NCI-H1930 (cell line): ENCODE measurements around the gene LMAN1L.
A peak's percentile ranks its signal among the peaks of the same experiment; 100 is the strongest.

Experiments used
- DNase-seq, 2 experiments: peaks; one replicate each; lab custom pipeline; 2025; lab: John Stamatoyannopoulos, UW

The LMAN1L gene

GRCh38 chr15:74794248-74794969, 18.2 kb upstream of the LMAN1L start:
- DNase-seq: no peak

GRCh38 chr15:74794970-74795349, 17.7 kb upstream of the LMAN1L start:
- no peak for DNase-seq

DNA sequence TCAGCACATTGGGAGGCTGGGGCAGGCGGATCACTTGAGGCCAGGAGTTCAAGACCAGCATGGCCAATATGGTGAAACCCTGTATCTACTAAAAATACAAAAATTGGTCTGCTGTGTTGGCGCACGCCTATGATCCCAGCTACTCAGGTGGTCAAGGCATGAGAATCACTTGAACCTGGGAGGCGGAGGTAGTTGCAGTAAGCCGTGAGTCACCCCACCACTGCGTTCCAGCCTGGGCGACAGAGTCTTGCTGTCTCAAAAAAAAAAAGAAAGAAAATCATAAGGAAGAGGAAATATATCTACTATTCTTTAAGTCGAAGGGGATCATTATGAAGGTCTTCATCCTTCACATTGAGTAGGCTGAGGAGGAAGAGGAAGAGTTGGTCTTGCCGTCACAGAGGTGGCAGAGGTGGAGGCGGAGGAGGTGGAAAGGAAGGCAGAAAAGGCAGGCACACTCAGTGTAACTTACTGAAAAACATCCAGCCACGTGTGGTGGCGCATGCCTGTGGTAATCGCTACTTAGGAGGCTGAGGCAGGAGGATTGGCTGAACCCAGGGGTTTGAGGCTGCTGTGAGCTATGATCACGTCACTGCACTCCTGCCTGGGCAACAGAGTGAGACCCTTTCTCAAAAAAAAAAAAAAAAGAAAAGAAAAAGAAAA, 16.5 kb upstream of the LMAN1L start:
- no peak for DNase-seq

DNA sequence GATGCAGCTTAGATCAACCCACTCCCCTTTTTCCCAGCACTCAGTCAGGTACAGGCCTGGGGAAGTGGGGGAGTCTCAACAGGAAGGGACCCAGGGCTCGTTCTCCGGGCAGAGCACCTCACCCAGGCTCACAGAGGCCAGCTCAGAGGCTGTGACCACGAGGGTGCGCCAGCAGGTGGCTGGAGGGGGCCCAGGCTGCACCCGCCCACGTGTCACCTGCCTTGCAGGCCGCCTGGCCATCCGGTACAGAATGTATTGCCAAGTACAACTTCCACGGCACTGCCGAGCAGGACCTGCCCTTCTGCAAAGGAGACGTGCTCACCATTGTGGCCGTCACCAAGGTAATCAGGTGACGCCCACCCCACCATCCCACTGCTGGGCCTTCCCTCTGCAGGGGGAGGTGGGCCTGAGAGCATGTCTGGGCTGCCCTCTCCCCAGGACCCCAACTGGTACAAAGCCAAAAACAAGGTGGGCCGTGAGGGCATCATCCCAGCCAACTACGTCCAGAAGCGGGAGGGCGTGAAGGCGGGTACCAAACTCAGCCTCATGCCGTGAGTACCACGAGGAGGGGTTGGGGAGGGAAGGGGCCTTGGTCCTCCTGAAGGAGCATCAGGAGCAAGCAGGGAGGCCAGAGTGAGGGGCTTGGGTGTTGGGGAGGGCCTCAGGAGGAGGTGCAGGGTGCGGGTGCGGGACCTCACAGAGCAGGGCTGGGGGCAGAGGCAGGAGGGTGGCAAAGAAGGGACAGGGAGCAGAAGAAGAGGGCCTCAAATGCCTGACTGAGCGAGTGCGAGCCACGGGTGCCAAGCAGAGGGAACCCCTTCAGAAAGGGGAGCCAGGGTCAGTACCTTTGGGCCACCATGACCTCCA, 14.0 kb upstream of the LMAN1L start:
- DNase-seq: no peak

- no peak for DNase-seq
Measured at GRCh38 chr15:74799255-74799855, 13.3 kb upstream of the LMAN1L start.

DNA sequence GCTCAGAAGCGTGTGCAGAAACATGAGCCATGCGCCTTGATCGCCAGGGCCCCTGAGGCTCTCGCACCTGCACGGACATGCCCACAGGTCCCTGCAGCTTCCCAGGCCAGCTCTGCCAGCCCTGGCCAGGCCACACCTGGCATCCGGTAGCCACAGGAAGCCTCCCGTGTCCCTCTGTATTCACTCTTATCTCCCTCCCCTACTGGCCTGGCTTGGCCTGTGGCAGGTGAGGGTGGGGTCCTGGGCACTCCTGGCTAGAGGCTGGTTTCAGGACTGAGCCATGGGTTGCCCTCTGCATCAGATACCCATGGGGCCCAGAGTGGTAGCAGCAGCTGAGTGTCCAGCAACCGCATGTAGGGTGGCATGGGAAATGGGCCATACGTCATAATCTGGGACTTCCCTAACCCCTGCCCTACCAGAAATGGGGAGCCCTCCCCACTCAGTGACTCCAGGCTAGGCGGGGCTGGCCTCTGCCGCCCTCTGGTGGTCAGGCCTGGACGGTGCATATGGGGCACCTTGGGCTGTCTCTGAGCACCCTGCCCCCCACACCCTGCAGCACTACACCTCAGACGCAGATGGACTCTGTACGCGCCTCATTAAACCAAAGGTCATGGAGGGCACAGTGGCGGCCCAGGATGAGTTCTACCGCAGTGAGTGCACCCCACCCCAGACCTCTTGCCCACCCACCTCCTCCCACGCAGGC, 12.6 kb upstream of the LMAN1L start:
- peak; percentile 34 to 35 for DNase-seq

DNA sequence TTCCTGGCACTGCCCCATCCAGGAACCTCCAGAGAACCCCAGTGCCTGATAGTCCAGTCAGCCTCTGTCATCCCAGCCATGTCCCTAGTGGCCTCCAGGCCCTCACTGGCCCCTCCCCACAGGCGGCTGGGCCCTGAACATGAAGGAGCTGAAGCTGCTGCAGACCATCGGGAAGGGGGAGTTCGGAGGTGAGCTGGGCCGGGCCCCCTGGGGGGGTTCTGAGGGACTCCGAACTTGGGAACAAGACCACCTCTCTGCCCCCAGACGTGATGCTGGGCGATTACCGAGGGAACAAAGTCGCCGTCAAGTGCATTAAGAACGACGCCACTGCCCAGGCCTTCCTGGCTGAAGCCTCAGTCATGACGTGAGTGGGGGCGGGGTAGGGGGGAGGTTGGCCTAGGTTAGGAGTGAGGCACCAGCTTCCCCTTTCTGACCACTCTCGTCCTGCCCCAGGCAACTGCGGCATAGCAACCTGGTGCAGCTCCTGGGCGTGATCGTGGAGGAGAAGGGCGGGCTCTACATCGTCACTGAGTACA, 12.0 kb upstream of the LMAN1L start:
- DNase-seq: no peak

DNA sequence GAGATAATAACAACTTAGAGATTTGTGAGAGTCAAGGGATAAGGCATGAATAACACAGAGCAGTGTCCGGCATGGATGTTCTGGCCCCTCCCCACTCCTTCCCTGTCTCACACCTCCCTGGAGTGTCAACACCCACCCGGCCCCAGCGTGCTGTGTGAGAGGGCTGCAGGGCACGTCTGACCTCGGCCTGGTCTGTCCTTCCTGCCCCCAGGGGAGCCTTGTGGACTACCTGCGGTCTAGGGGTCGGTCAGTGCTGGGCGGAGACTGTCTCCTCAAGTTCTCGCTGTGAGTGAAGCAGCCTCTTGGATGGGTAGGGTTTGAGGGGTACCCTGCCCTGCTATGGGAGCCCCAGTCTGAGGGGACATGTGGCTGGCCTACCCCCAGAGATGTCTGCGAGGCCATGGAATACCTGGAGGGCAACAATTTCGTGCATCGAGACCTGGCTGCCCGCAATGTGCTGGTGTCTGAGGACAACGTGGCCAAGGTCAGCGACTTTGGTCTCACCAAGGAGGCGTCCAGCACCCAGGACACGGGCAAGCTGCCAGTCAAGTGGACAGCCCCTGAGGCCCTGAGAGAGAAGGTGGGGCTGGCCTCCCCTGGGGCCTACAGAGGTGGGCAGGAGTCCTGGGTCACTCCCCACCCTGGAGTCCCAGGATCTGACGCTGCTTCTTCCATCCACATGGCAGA, 11.2 kb upstream of the LMAN1L start:
- DNase-seq: no peak

- no peak for DNase-seq
Measured at GRCh38 chr15:74802290-74802689, 10.3 kb upstream of the LMAN1L start.

DNA sequence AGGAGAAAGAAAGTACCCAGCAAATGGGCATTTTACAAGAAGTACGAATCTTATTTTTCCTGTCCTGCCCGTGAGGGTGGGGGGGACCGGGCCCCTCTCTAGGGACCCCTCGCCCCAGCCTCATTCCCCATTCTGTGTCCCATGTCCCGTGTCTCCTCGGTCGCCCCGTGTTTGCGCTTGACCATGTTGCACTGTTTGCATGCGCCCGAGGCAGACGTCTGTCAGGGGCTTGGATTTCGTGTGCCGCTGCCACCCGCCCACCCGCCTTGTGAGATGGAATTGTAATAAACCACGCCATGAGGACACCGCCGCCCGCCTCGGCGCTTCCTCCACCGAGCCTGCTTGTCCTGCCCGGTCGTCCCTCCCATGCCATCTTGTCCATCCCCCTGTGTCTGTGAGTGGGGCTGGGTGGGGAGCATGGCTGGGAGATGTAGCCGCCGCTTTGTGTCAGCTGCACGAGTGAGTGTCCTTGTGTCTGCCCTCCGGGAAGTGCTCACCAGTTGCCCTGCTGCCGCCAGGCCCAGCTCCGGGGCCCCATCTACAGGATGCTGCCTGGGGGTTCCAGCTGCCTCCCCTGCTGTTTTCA, 9.7 kb upstream of the LMAN1L start:
- no peak for DNase-seq

DNA sequence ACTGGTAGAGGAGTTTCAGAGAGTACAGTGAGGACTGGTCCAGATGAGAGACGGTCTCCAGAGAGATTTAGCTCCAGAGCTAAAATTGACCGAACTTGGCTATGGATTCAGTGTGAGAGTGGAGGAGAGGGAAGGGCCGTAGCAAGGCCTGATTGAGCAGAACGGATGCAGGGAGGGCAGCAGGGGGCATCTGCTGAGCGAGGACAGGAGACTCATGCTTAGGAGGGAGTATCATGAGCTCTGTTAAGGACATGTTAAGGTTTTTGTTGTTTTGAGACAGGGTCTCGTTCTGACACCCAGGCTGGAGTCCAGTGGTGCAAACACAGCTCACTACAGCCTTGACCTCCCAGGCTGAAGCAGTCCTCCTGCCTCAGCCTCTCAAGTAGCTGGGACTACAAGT, 7.7 kb upstream of the LMAN1L start:
- no peak for DNase-seq

GRCh38 chr15:74807282-74807681, 5.4 kb upstream of the LMAN1L start:
- no peak for DNase-seq

DNA sequence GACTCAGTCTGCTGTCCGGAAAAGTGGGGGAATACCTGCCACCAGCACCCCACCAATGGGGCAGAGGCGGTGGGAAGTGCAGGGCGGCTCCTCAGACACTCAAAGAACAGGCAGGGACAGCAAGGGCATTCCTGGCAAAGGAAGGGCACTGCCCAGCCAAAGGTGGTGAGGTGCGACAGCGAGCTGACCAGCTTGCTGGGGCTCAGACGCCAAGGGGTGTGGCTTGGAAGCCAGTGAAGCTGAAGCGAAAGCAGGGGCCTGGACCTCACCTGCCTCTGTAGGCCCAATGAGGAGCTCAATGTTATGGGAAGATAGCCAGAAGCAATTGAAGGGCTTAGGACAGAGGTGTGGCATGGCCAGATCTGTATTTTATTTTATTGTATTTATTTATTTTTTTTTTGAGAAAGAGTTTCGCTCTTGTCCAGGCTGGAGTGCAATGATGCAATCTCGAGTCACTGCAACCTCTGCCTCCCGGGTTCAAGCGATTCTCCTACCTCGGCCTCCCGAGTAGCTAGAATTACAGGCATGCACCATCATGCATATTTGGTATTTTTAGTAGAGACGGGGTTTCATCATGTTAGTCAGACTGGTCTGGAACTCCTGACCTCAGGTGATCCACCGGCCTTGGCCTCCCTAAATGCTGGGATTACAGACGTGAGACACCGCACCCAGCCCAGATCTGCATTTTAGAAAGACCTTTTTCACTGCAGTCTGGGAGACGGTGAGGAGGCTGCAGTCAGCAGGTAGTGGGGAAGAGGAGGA, 4.4 kb upstream of the LMAN1L start:
- no peak for DNase-seq

- DNase-seq: no peak
Measured at GRCh38 chr15:74808840-74809229, 3.8 kb upstream of the LMAN1L start.

- no peak for DNase-seq
Measured at GRCh38 chr15:74809242-74809641, 3.4 kb upstream of the LMAN1L start.

DNA sequence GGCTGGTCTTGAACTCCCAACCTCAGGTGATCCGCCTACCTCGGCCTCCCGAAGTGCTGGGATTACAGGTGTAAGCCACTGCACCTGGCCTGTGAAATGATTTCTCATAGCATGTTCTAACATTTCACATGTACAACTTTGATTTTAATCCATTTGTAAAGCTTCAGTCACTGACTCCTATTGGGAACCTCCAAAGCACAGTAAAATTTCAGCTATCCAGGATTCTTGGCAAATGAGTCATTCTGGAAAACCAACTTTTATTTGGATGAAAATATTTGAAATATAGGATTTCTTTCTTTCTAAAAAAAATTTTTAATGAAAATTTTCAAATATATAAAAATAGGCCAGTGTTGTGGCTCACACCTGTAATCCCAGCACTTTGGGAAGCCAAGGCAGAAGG, 2.7 kb upstream of the LMAN1L start:
- no peak for DNase-seq

DNA sequence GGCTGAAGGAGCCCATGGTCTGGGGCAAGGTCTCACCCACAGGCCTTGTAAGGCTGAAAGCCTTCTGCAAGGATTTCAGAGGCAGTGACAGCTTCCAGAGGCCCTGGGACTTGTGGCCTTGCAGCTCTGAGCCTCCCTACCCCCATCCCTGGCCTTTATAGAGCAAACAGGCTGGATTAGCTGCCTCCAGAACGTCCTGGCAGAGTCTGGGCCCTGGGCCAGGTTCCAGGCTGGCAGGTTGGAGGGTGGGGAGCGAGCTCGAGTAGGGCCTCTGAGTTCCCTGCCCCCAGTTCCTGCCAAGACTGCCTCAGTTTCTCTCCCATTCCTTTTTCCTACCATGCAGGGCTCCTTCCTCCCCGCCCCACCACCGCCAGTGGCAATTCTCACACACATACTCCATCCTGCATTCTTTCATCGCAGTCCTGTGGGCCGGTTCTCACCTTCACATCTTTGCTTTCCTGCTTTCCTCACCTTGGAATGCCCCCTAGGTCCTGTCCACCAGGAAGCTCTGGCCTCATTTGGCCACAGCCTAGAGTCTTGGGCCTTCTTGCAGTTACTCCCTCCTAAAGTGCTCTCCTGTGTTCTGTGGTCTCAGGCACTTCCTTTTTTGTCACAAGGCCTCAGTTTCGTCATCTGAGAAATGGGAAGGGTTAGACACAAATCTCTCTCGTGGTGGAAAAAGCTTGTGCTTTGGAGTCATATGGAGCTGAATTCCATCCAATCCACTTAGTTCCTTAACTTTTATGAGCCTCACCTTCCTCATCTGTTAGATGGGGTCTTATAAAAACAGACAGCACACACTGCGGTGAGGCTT, 2.7 kb downstream of the LMAN1L start:
- DNase-seq: no peak

DNA sequence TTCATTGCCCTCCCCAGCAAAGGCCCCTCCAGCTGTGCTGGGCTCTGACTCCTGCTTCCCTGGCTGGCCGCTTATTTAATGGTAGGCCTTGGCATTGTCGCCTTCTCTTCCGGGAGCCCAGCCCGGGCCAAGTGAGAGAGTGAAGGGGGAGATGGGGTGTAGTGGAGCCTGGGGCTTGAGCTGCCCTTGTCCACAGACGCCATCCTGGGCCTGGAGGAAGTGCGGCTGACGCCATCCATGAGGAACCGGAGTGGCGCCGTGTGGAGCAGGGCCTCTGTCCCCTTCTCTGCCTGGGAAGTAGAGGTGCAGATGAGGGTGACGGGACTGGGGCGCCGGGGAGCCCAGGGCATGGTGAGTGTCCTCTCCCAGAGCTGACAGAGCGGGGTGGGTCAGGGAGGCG, 3.3 kb downstream of the LMAN1L start:
- DNase-seq: no peak
